GF-D8 (cell line): ENCODE results near the gene BAK1.
"Not testable (repeated sequence)": the region's sequence is repeated elsewhere in the genome, so short reads cannot be mapped to it uniquely, and the experiment has no call there.

Experiments
- DNase-seq: peaks from one replicate; lab custom pipeline; 2025; lab: John Stamatoyannopoulos, UW

The BAK1 gene

DNA sequence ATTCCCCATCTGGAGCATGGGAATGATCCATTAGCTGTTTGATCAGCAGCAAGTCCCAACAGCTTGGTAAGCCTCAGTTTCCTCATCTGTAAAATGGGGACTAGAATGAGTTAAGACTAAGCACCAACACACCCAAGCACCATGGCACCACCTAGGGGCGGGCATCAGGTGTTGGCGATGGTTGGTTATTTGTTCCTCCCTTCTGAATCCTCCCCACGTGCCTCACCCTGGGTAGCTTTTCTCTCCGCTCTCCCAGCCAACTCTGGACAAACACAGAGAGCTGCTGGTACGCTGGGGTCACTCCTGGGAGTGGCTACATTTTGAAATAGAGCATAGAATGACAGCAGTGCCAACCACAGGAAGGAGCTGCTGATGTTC lies 27.7 kb upstream of the BAK1 start:
- no peak for DNase-seq

DNA sequence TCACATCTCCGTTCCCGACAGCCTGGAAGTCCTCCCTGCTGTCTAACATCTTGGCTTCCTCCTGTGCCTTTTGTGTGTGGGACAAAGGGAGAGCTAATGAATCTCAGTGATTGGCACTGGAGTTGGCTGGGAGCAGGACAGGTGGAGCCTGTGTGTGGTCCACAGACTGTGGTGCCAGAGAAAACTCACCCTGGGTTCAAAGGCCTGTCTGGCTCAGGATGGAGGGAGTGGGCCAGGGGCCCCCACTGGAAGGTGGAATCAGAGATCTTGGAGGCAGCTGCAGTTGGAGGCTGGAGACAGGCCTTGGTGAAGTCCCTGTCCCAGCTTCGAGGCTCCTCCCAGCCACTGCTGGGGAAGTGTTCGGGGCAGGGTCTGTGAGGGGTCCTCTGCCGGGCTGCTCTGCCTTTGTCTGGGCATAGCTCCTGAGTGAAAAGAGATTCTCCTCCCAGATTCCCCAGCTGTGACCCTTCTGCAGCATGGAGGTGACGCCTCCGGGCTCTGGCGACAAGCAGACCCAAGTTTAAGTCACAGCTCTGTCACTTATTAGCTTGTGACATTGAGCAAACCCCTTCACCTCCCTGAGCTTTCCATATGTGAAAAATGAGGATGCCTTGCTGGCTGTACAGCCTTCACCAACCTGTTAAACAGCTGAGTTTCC lies 27.2 kb upstream of the BAK1 start:
- DNase-seq, result no peak

DNA sequence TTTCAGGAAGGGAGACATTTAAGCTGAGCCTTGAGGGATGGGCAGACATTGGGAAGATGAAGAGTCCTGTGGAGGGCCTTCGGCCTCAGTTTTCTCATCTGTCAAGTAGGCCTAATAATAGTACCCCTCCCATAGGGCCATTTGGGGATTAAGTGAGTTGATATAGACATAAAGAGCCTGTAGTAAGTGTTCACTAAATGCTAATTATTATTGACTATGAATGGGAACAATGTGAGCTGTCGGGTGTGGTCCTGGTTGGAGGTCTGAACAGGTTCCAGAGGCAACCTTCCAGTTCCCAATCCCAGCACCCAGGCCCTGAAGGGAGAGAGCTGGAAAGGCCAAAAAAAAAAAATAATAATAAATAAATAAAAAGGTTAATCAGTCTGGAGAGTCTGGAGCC lies 26.6 kb upstream of the BAK1 start:
- DNase-seq, result no peak

DNA sequence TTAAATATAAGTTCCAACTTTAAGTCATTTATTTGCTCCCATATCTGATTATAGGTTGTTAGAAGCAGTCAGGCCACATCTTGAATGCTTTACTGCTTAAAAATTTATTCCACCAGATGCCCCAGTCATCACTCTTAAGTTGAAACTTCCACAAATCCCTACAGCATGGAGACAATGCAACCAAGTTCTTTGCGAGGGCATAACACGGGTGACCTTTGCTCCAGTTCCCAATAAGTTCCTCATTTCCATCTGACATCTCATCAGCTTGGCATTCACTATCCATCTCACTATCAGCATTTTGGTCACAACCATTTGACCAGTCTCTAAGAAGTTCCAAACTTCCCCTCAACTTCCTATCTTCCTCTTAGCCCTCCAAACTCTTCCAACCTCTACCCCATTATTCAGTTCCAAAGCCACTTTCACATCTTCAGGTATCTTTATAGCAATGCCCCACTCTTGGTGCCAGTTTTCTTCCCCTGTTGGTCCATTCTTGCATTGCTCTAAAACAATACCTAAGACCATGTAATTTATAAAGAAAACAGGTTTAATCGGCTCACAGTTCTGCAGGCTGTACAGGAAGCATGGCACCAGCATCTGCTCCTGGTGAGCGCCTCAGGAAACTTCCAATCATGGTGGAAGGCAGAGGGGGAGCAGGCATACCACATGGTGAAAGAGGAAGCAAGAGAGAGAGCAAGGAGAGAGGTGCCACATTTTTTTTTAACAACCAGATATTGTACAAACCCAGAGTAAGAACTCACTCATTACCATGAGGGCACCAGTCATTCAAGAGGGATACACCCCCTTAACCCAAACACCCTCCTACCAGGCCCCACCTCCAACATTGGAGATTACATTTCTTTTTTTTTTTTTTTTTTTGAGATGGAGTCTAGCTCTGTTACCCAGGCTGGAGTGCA lies 25.1 kb upstream of the BAK1 start:
- no peak for DNase-seq

DNA sequence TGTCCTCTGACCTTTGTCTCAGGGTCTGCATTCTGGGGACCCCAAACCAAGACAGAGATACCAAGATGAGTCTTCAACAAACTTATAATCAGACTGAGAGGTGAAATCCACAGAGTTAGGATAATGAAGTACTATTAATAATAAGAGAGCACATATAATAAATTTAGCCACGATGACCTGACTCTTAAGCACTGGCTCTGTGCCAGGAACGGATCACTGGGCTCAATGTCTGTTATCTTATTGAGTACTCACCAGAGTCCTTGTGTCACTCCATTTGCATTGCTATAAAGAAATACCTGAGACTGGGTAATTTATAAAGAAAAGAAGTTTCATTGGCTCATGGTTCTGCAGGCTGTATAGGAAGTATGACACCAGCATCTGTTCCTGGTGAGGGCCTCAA lies 22.1 kb upstream of the BAK1 start:
- no peak for DNase-seq

DNA sequence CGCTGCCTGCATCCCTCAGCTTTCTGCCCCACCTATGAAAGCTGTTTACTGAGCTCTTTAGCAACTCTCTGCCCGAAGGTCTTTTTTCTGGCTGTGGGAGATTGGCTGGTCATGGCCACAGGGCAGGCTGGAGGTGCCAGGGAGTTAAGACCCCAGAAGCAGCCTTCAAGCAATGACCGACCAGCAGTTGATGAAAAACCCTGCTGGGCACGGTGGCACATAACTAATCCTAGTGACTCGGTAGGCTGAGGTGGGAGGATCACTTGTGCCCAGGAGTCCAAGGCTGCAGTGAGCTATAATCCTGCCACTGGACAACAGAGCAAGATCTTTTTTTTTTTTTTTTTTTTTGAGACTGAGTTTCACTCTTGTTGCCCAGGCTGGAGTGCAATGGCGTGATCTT lies 20.7 kb upstream of the BAK1 start:
- DNase-seq, result no peak

DNA sequence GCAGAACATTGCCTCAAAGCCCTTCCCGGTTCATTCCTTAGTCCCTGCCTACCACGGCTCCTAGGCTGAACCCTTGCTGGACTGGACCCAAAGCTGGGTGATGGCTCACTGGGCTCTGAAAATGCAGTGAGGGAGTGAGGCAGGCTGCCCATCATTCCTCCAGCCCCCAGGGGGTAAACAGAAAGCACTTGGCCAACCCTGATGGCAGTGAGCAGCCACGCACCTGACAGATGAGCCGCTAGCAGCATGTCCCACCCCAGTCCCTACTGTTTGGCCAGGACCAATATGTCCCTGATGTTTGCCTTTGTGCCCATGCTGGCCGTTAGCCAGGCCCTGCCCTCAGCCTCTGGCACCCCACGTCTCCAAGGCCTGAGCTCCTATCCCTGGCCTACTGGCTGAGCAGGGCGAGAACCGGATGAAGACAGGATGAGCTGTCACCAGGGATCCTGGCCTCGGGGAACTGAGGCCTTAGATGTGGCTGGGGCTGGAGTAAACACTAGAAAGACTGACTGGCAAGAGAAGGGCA lies 19.4 kb upstream of the BAK1 start:
- no peak for DNase-seq

DNA sequence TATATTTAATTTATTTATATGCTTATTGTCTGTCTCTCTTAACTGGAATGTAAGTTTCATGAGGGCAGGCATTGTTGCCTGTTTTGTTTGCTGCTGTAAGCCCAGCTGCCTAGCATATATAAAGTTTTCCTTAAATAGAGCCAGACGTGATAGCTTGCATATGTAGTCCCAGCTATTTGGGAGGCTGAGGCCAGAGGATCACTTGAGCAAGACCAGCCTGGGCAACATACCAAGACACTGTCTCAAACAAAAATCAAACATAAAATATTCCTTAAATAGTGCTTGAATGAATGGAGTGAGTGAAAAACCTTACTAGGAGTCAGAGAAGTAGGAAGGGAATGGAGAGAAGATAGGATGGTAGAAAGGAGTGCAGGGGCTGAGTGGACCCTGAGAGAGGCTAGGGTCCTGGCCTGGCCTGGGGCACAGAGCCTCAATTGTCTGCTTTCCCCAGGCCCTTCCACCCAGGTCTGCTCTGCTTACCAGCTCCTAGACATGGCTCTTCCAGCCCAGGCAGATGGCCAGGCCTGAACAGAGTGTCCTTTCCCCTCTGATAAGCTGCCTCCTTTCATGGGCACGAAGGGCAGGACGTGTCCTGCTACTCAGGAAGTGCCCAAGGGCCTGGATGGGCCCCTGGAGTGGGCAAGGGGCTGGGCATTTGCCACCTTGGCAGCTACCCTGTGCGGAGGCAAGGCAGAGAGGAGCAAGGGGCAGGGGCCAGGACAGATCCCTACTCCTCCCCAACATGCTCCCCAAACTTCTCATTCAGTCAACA lies 17.7 kb upstream of the BAK1 start:
- DNase-seq, result no peak

DNA sequence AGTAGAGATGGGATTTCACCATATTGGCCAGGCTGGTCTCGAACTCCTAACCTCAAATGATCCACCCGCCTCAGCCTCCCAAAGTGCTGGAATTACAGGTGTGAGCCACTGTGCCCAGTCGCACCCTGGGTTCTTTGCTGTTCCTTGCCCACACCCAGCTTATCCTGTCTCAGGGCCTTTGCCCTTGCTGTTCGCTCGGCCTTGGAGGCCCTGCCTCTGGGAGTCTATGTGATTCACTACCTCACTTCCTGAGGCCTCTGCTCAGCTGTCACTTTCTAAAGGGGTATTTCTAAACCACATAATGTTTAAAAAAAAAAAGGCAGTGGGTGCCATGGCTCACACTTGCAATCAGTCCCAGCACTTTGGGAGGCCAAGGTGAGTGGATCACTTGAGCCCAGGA lies 16.8 kb upstream of the BAK1 start:
- DNase-seq, result not testable (repeated sequence)

DNA sequence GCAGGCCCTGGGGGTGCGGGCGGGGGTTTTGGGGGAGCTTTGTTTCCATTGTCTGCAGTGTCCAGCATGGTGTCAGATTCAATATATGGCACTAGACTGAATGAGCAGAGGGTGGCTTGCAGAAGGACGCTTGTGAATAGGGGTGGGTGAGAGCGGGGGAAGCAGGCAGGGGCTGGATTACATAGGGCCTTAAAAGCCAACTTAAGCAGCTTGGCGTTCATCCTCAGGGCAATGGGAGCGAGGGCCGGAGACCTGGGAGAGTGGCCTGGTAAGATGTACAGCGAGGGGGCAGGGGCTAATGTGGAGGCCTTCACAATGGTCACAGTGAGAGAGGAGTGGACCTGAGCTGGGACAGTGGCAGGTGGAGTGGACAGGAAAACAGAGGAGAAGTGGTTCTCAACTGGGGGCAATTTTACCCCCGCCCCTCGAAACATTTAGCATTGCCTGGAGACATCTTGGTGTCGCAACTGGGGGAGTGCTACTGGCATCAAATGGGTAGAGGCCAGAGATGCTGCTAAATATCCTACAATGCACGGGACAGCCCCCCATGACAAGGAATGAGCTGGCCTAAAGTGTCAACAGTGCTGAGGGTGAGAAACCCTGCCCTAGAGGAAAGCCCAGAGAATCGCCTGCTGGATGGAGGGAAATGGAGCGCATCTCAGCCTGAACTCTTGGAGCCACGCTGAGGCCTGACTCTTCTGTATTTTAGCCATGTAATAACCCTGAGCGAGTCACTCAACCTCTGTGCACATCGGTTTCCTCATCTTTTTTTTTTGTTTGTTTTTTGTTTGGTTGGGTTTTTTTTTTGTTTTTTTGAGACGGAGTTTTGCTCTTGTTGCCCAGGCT lies 15.1 kb upstream of the BAK1 start:
- DNase-seq, result no peak

DNA sequence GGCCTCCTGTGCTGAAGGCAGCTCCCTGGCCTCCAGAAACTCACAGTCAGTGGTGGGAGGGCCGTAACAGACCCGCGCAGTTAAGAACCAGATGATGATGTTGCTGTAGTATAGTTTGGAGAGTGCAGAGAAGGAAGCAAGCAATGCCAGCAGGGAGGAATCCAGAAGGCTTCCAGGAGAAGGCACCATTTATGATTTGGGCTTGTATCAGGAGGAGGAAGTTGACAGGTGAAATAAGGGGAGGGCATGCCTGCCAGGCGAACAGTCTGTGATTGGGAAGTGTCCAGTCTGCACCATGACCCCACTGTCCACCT lies 13.3 kb upstream of the BAK1 start:
- no peak for DNase-seq

DNA sequence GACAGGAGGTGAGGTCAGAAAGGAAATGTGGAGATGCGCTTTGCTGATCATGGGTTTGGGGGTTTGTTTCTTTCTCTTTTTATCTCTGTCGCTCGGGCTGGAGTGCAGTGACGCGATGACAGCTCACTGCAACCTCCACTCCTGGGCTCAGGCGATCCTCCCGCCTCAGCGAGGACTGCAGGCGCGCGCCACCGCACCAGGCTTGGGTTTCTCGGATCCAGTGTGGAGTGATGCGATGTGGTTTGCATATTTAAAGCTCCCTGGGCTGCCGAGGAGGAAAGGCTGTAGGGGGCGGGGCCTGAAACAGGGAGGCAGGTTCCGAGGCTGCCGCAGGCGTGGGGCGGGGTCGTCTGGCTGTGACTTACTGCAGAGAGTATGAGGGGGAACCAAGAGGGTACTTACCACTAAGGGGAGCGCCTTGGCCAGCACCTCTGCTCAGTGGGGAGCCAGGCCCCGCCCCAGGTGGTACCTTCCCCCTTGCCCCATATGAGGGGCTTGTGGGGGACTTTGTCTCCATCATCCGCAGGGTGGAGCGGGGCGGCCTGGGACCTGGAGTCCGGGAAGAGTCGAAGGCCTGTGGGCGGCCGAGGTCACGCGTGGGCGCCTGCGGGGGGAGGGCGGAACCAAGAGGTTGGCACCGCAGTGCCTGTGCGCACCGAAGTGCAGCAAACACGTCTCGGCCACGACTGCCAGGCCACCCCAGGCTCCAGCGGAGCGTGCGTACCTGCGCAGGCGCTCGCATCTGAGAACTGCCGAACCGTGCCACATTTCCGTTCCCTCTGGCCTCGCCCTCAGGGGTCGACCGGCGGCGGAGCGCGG lies 12.7 kb upstream of the BAK1 start:
- DNase-seq, result no peak

DNA sequence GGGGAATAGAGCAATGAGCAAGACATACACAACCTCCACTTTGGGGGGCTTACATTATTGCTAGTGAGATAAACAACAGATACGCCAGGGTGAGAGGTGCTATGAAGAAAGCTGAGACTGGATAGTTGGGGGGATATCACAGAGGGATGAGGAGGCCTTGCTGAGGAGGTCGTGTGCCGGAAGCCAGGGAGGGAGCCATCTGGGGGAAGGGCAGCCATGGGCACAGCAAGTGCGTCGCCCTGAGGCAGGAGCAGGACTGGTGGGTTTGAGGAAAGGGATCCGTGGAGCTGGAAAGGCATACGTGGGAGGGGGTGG lies 12.2 kb upstream of the BAK1 start:
- no peak for DNase-seq

DNA sequence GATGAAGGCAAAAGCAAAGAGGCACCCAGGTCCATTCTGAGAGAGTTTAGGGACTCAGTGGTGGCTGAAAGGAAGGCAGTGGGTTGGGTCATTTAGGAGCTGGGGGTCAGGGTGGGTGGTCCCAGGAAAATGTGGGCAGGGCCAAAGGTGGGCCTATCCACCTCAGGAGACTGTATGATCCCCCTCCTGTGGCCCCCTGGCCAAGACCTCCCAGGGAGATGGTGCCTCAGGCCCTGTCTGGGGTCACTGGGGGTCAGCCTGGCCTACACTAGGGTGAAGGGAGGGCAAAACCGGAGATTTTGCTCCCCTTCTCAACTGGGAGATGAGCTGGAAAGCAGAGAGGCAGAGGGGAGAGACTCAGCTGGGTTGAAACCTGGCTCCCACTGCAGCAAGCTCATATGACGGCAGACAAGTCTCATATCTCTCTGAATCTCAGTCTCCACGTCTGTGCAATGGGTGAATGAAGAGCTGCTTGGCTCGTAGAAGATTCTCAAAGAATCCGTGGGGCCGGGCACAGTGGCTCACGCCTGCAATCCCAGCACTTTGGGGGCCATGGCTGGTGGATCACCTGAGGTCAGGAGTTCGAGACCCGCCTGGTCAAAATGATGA lies 11.5 kb upstream of the BAK1 start:
- no peak for DNase-seq

DNA sequence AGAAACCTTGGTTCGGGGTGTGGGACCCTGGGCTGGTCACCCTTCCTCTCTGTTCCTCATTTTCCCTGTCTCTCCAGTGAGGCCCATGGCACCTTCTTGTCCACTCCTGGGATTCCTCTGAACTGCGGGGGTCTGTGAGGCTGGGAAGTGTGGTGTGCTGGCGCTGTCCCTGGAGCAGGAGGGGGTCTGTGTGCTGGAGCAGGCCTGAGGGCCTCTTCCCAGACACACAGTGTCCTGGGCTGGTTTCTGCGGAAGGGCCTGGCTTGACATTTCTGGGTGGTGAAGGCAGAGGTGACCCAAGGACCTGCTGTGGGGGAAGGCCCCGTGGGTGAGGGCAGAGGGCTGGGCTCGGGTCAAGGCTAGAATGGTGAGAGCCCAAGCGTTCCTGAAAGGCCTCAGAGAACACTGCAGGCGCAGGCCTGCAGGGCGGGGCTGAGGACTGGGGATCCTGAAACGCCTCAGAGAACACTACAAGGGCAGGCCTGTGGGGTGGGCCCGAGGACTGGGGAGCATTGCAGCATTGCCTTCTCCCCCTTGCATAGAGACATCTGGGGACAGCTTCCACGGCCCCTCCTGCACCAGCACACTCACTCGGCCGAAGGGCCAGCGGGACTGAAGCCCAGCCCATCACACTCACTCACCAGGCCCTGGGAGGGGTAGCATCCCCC lies 10.6 kb upstream of the BAK1 start:
- DNase-seq, result no peak

DNA sequence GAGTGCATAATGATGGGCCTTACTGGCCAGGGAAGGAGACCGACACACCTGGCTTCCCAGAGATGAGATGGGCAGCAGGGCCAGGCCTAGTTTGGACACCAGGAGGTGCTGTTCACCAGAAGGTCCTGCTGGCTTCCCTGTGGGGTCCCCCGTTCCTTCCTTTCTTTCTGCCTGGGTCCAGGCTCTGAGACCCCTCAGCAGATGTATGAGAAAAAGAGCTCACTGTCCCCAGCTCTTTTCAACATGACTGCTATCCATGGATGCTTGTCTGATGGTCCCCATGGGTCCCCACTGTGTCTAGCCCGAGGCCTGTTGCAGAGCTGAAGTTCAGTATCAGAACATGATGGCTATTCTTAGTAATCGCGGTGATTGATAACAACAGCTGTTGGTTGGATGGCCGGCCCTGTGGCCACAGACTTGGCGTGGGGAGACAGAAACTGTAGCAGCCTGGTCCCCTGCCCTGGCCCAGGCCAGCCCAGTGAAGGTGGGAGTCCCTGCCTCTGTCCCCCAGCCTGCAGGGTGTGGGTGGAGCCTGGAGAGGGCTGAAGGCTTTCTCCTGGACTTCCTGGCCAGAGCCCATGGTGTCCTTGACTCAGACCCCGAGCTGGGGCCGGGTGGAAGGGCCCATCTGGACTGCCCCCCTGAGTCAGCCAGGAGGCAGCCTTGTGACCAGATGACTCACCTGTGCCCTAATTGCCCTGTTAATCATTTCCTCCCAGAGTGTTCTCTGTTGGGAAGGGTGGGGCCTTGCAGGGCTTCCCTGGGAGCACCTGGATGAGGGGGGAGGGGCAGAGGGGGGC lies 9.9 kb upstream of the BAK1 start:
- DNase-seq, result no peak

DNA sequence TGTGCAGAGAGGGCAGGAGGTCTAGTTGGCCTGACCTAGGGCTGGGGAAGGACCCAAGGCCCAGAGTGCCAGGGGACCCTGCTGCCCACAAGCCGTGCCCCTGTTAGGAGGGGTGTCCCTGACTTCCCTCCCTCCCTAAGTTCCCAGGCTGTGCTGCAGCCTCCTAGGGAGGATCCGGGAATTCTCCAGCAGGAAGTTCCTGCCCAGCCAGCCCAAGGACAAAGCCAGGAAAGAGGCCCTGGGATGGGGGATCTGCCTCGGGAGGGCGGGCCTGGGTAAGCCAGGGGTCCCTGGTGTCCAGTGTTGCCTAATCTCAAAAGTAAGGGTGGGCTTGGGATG lies 9.3 kb upstream of the BAK1 start:
- DNase-seq, result no peak

DNA sequence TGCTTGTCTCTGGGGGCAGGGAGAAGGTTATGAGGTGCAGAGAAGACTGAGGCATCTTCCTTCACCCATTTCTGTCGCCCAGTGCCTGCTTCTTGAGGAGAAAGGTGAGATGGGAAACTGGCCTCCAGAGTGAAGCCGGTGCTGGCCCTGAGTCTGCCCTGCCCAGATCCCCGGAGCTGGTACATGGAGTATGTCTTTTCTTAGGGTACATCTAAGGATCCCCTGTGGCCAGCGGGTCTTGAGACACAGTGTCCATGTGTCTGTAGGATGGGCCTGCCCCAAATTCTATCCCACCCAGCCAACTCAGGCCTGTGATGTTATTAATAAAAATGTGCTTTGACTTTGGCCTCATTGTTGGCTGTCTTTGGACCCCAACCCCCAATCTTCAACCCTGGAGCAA lies 8.8 kb upstream of the BAK1 start:
- DNase-seq, result no peak

DNA sequence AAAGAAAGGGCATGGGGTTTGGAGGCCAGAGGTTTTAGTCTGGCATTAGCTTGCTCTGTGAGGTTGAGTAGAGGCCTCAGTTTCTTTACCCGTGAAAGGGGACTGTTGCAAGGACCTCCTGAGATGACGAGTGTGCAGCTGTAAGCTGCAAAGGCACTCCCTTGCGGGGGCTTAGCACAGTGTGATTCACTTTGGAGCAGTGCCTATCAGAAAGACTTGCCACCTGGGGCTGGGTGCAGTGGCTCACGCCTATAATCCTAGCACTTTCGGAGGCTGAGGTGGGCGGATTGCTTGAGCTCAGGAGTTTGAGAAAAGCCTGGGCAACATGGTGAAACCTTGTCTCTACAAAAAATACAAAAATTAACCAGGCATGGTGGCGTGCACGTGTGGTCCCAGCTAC lies 7.5 kb upstream of the BAK1 start:
- DNase-seq, result no peak
